Measurements from ENCODE around the gene NBAS.

The NBAS gene

GRCh38 chr2:15355386-15355785, 205.7 kb downstream of the NBAS start:
- TF ChIP-seq FOXP2 (optimal IDR thresholded peaks at IDR 0.05; ENCODE audit: borderline replicate concordance, extremely low read depth, extremely low read length, insufficient read depth) (no peak), REST (IDR thresholded peaks at IDR 0.05; ENCODE audit: insufficient read depth in 1 of 2, low read depth in 2 of 2, low read length in 2 of 2) (no peak), POLR2AphosphoS5 (IDR thresholded peaks at IDR 0.05; ENCODE audit: low read depth, low read length) (no peak)

GRCh38 chr2:15354596-15355366, 206.4 kb downstream of the NBAS start:
- TF ChIP-seq SIN3A (IDR thresholded peaks at IDR 0.05; ENCODE audit: borderline replicate concordance, insufficient read depth, low read length), result no peak
- TF ChIP-seq POLR2AphosphoS5 (IDR thresholded peaks at IDR 0.05; ENCODE audit: low read depth, low read length), result no peak
- TF ChIP-seq REST (IDR thresholded peaks at IDR 0.05; ENCODE audit: insufficient read depth in 1 of 2, low read depth in 2 of 2, low read length in 2 of 2), result no peak
- no peak for TF ChIP-seq TAF1 (IDR thresholded peaks at IDR 0.05; ENCODE audit: borderline replicate concordance, insufficient read depth, low read length)
- no peak for TF ChIP-seq FOXP2 (optimal IDR thresholded peaks at IDR 0.05; ENCODE audit: borderline replicate concordance, extremely low read depth, extremely low read length, insufficient read depth)

- no peak for TF ChIP-seq POLR2AphosphoS5 (IDR thresholded peaks at IDR 0.05; ENCODE audit: low read depth, low read length)
- no peak for TF ChIP-seq TAF1 (IDR thresholded peaks at IDR 0.05; ENCODE audit: borderline replicate concordance, insufficient read depth, low read length)
- no peak for TF ChIP-seq REST (IDR thresholded peaks at IDR 0.05; ENCODE audit: insufficient read depth in 1 of 2, low read depth in 2 of 2, low read length in 2 of 2)
- no peak for TF ChIP-seq SIN3A (IDR thresholded peaks at IDR 0.05; ENCODE audit: borderline replicate concordance, insufficient read depth, low read length)
- no peak for TF ChIP-seq FOXP2 (optimal IDR thresholded peaks at IDR 0.05; ENCODE audit: borderline replicate concordance, extremely low read depth, extremely low read length, insufficient read depth)
These were observed 208.8 kb downstream of the NBAS start for GRCh38 chr2:15352363-15352762.

GRCh38 chr2:15348636-15349035, 212.5 kb downstream of the NBAS start:
- TF ChIP-seq POLR2AphosphoS5 (IDR thresholded peaks at IDR 0.05; ENCODE audit: low read depth, low read length), result no peak
- no peak for TF ChIP-seq FOXP2 (optimal IDR thresholded peaks at IDR 0.05; ENCODE audit: borderline replicate concordance, extremely low read depth, extremely low read length, insufficient read depth)
- no peak for TF ChIP-seq REST (IDR thresholded peaks at IDR 0.05; ENCODE audit: insufficient read depth in 1 of 2, low read depth in 2 of 2, low read length in 2 of 2)

- TF ChIP-seq FOXP2 (optimal IDR thresholded peaks at IDR 0.05; ENCODE audit: borderline replicate concordance, extremely low read depth, extremely low read length, insufficient read depth), result no peak
- TF ChIP-seq SIN3A (IDR thresholded peaks at IDR 0.05; ENCODE audit: borderline replicate concordance, insufficient read depth, low read length), result no peak
These were observed 213.1 kb downstream of the NBAS start for GRCh38 chr2:15348045-15348444.

Measured in PFSK-1 (cell line).